WTC11 (cell line): ENCODE results near the gene TMEM60. TPM values are rescaled to one million over a fixed set of nuclear protein-coding genes. Genes with fewer than 3 reads are reported as not detected.
A peak's percentile ranks its signal among the peaks of the same experiment; 100 is the strongest.

ENCODE experiments used
- ATAC-seq: fragments of 200-7000 bp; cut with Tn5 transposase; 2 replicates; pipeline ENCODE4 v1.10.0; 2021; ENCODE audit warnings: mild to moderate bottlenecking, moderate library complexity
- CTCF ChIA-PET: fragments of 300-600 bp; sonication (Branson Sonifier 250); formaldehyde crosslinking; loops from one replicate; lab custom pipeline; 2021; ENCODE audit warnings: antibody characterized with exemption; lab: Charles Lee
- POLR2A ChIA-PET: fragments of 350-600 bp; sonication (Branson Sonifier 250); formaldehyde crosslinking; loops from one replicate; lab custom pipeline; 2021; ENCODE audit warnings: antibody characterized with exemption; lab: Charles Lee
- DNase-seq: peaks from one replicate; pipeline ENCODE4 v3.0.0; 2021; ENCODE audit warnings: low spot score
- H3K27ac Mint-ChIP-seq: 2 replicates; pipeline ENCODE4 v1.8.0; 2021; ENCODE audit warnings: mixed read lengths
- H3K27me3 Mint-ChIP-seq: 2 replicates; pipeline ENCODE4 v1.8.0; 2021; ENCODE audit warnings: low read depth, mild to moderate bottlenecking, moderate library complexity, mixed read lengths
- H3K36me3 Mint-ChIP-seq: 2 replicates; pipeline ENCODE4 v1.8.0; 2021; ENCODE audit warnings: mixed read lengths
- H3K4me1 Mint-ChIP-seq: 2 replicates; pipeline ENCODE4 v1.8.0; 2022; ENCODE audit warnings: mixed read lengths
- H3K4me3 Mint-ChIP-seq: 2 replicates; pipeline ENCODE4 v1.8.0; 2021; ENCODE audit warnings: mild to moderate bottlenecking, moderate library complexity, mixed read lengths
- H3K9me3 Mint-ChIP-seq: 2 replicates; pipeline ENCODE4 v1.8.0; 2021; ENCODE audit warnings: mixed read lengths
- CREM ChIP-seq: sonication (generic); formaldehyde crosslinking; IDR thresholded peaks from 2 replicates; pipeline ENCODE4 v1.8.1; 2022; ENCODE audit warnings: mild to moderate bottlenecking, missing genetic modification reagents, moderate library complexity
- FOXK1 ChIP-seq: sonication (generic); formaldehyde crosslinking; IDR thresholded peaks from 2 replicates; pipeline ENCODE4 v1.8.0; 2022; ENCODE audit warnings: mild to moderate bottlenecking, moderate library complexity, missing genetic modification reagents
- JAZF1 ChIP-seq: fragments of 250-450 bp; sonication (Bioruptor Pico); IDR thresholded peaks from 2 replicates; pipeline ENCODE4 v1.9.0; 2021; ENCODE audit warnings: moderate library complexity, mild to moderate bottlenecking, inconsistent platforms
- NR2C2 ChIP-seq: sonication (generic); formaldehyde crosslinking; IDR thresholded peaks from 2 replicates; pipeline ENCODE4 v1.8.0; 2022; ENCODE audit warnings: mild to moderate bottlenecking, missing genetic modification reagents
- SMAD3 ChIP-seq: sonication (generic); formaldehyde crosslinking; IDR thresholded peaks from 2 replicates; pipeline ENCODE4 v1.8.0; 2022; ENCODE audit warnings: missing genetic modification reagents, mild to moderate bottlenecking, borderline replicate concordance
- ZBTB21 ChIP-seq: sonication (generic); formaldehyde crosslinking; IDR thresholded peaks from 2 replicates; pipeline ENCODE4 v1.8.1; 2023; ENCODE audit warnings: mild to moderate bottlenecking, missing genetic modification reagents, borderline replicate concordance
- ZNF121 ChIP-seq: sonication (generic); formaldehyde crosslinking; IDR thresholded peaks from 2 replicates; pipeline ENCODE4 v1.8.0; 2023; ENCODE audit warnings: missing genetic modification reagents
- total RNA-seq: library from RNA; stranded (reverse); gene quantifications from 3 replicates; pipeline ENCODE4 v1.2.3, GENCODE V29; 2021
- TF ChIP-seq, protein P1 (sequence below): sonication (generic); formaldehyde crosslinking; IDR thresholded peaks from 2 replicates; pipeline ENCODE4 v1.8.0; 2023; ENCODE audit warnings: mild to moderate bottlenecking, missing genetic modification reagents
- TF ChIP-seq, protein P2 (sequence below): fragments of 250-450 bp; sonication (Bioruptor Pico); IDR thresholded peaks from 2 replicates; pipeline ENCODE4 v1.9.0; 2021; ENCODE audit warnings: mild to moderate bottlenecking
- TF ChIP-seq, protein P3 (sequence below): sonication (generic); formaldehyde crosslinking; IDR thresholded peaks from 2 replicates; pipeline ENCODE4 v1.8.1; 2022; ENCODE audit warnings: low read depth, mild to moderate bottlenecking, moderate library complexity, missing genetic modification reagents, borderline replicate concordance
- TF ChIP-seq, protein P4 (sequence below): sonication (generic); formaldehyde crosslinking; IDR thresholded peaks from 2 replicates; pipeline ENCODE4 v1.8.0; 2022; ENCODE audit warnings: mild to moderate bottlenecking, missing genetic modification reagents
- TF ChIP-seq, protein P5 (sequence below): sonication (generic); formaldehyde crosslinking; conservative IDR thresholded peaks from 2 replicates; pipeline ENCODE4 v1.8.1; 2022; ENCODE audit warnings: mild to moderate bottlenecking, missing genetic modification reagents
- TF ChIP-seq, protein P6 (sequence below): sonication (generic); formaldehyde crosslinking; IDR thresholded peaks from 2 replicates; pipeline ENCODE4 v1.8.1; 2022; ENCODE audit warnings: mild to moderate bottlenecking, moderate library complexity, missing genetic modification reagents

The TMEM60 gene
- total RNA-seq, 1 experiment from 2014 or later = 21.5 TPM

DNA sequence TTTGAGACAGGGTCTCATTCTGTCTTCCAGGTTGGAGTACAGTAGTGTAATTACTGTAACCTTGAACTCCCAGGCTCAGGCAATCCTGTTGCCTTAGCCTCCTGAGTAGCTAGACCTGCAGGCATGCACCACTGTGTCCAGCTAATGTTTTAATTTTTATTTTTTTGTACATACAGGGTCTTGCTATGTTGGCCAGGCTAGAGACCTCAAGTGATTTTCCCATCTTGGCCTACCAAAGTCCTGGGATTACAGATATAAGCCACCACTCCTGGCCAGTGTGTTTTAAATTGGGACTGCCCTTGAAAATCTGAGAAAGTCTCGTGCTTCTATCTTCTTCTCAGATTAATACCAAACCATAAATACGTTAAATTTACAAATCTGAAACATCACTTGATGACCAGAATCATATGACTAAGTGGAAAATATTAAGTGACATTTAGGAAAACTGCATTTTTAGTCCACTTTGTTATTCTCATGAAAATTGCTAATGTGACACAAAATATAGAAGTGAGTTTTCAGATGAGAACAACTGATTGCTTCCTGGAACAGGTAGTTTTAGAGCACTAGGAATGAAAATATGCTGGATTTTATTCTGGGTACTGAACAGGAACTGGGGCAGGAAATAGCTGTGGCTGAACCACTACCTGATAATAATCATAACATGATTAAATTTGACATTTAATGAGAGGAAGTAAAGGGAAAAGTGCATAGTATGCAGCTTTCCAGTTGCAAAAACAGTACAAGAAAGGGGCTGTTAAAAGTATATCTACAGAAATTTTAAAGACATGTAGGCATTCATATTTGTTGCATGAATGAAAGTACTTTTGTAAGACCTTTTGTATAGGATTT, 4.5 kb upstream of the TMEM60 start:
- Mint-ChIP-seq H3K9me3 (peaks cover 24% of the 10 kb centered on the region), H3K27ac (no peak overlapping the region), H3K36me3 (peaks cover 15% of the 10 kb centered on the region), H3K27me3 (no peaks in the 10 kb centered on the region), H3K4me3 (no peak overlapping the region), H3K4me1 (peaks cover 10% of the 10 kb centered on the region)
- ChIA-PET CTCF (no interaction called here), POLR2A (interaction anchor here (0.5 kb wide), 1 partner anchor 63 kb away, joined by 6 read pairs; no protein-coding TSS in a partner anchor)
- 0 out of 2 replicates have a peak, but pooled peaks have one; percentile 4 for TF ChIP-seq ZNF121 (CRISPR knock-in tag)
- no peak for TF ChIP-seq JAZF1 (CRISPR knock-in tag)
- ATAC-seq = no peak
- no peak for DNase-seq

DNA sequence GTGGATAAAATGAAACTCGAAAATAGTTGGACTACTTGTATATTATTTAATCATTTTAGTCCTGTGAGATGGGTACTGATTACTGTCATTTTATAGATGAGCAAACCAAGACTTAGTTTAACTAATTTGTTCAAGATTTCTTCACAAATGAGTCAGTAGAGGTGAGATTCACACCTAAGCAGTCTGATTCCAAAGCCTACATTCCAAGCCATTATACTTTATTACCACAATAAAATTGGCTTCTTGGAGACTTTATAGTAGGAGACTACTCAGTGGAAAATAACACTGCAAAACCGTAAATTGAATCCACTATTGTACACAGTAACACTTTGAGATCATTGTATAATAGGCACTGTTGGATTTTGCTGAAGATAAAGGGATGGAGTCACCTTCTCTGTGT, 2.5 kb upstream of the TMEM60 start:
- H3K36me3 Mint-ChIP-seq = peaks cover 3% of the 10 kb centered on the region
- no peak overlapping the region for H3K4me3 Mint-ChIP-seq
- ChIA-PET CTCF (no interaction called here), POLR2A (no interaction called here)
- ATAC-seq = no peak
- H3K9me3 Mint-ChIP-seq = peaks cover 6% of the 10 kb centered on the region
- TF ChIP-seq, protein P1, sequence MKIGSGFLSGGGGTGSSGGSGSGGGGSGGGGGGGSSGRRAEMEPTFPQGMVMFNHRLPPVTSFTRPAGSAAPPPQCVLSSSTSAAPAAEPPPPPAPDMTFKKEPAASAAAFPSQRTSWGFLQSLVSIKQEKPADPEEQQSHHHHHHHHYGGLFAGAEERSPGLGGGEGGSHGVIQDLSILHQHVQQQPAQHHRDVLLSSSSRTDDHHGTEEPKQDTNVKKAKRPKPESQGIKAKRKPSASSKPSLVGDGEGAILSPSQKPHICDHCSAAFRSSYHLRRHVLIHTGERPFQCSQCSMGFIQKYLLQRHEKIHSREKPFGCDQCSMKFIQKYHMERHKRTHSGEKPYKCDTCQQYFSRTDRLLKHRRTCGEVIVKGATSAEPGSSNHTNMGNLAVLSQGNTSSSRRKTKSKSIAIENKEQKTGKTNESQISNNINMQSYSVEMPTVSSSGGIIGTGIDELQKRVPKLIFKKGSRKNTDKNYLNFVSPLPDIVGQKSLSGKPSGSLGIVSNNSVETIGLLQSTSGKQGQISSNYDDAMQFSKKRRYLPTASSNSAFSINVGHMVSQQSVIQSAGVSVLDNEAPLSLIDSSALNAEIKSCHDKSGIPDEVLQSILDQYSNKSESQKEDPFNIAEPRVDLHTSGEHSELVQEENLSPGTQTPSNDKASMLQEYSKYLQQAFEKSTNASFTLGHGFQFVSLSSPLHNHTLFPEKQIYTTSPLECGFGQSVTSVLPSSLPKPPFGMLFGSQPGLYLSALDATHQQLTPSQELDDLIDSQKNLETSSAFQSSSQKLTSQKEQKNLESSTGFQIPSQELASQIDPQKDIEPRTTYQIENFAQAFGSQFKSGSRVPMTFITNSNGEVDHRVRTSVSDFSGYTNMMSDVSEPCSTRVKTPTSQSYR = no peak
- TF ChIP-seq, protein P2, sequence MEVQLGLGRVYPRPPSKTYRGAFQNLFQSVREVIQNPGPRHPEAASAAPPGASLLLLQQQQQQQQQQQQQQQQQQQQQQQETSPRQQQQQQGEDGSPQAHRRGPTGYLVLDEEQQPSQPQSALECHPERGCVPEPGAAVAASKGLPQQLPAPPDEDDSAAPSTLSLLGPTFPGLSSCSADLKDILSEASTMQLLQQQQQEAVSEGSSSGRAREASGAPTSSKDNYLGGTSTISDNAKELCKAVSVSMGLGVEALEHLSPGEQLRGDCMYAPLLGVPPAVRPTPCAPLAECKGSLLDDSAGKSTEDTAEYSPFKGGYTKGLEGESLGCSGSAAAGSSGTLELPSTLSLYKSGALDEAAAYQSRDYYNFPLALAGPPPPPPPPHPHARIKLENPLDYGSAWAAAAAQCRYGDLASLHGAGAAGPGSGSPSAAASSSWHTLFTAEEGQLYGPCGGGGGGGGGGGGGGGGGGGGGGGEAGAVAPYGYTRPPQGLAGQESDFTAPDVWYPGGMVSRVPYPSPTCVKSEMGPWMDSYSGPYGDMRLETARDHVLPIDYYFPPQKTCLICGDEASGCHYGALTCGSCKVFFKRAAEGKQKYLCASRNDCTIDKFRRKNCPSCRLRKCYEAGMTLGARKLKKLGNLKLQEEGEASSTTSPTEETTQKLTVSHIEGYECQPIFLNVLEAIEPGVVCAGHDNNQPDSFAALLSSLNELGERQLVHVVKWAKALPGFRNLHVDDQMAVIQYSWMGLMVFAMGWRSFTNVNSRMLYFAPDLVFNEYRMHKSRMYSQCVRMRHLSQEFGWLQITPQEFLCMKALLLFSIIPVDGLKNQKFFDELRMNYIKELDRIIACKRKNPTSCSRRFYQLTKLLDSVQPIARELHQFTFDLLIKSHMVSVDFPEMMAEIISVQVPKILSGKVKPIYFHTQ = no peak
- no peak for TF ChIP-seq CREM (CRISPR knock-in tag)
- TF ChIP-seq, protein P3, sequence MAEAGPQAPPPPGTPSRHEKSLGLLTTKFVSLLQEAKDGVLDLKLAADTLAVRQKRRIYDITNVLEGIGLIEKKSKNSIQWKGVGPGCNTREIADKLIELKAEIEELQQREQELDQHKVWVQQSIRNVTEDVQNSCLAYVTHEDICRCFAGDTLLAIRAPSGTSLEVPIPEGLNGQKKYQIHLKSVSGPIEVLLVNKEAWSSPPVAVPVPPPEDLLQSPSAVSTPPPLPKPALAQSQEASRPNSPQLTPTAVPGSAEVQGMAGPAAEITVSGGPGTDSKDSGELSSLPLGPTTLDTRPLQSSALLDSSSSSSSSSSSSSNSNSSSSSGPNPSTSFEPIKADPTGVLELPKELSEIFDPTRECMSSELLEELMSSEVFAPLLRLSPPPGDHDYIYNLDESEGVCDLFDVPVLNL (CRISPR knock-in tag) = no peak
- no peak for TF ChIP-seq SMAD3
- no peak for TF ChIP-seq FOXK1
- TF ChIP-seq, protein P4, sequence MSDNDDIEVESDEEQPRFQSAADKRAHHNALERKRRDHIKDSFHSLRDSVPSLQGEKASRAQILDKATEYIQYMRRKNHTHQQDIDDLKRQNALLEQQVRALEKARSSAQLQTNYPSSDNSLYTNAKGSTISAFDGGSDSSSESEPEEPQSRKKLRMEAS (CRISPR knock-in tag) = no peak
- TF ChIP-seq, protein P5, sequence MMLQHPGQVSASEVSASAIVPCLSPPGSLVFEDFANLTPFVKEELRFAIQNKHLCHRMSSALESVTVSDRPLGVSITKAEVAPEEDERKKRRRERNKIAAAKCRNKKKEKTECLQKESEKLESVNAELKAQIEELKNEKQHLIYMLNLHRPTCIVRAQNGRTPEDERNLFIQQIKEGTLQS (CRISPR knock-in tag) = no peak
- TF ChIP-seq ZBTB21 = no peak
- TF ChIP-seq ZNF121 (CRISPR knock-in tag) = no peak
- TF ChIP-seq NR2C2 = no peak
- TF ChIP-seq, protein P6, sequence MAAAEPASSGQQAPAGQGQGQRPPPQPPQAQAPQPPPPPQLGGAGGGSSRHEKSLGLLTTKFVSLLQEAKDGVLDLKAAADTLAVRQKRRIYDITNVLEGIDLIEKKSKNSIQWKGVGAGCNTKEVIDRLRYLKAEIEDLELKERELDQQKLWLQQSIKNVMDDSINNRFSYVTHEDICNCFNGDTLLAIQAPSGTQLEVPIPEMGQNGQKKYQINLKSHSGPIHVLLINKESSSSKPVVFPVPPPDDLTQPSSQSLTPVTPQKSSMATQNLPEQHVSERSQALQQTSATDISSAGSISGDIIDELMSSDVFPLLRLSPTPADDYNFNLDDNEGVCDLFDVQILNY (CRISPR knock-in tag) = no peak
- no peaks in the 10 kb centered on the region for H3K27me3 Mint-ChIP-seq
- DNase-seq = no peak
- H3K27ac Mint-ChIP-seq = no peak overlapping the region
- peaks cover 25% of the 10 kb centered on the region for H3K4me1 Mint-ChIP-seq
